DND-41 (cell line): ENCODE results near the gene ST7.

Experiments used
- ATAC-seq: fragments of 200-7000 bp; cut with Tn5 transposase; 3 replicates; pipeline ENCODE4 v1.9.1; 2021; ENCODE audit warnings: low read depth; ENCODE audit not compliant: insufficient read depth
- DNase-seq: peaks from one replicate; pipeline ENCODE4 v3.0.0-alpha.2; 2020
- H2AFZ ChIP-seq: 2 replicates; pipeline ENCODE4 v1.6.0; 2012; ENCODE audit warnings: low read depth, low read length
- H3K27ac ChIP-seq: 2 replicates; pipeline ENCODE4 v1.5.1; 2012; ENCODE audit warnings: low read length, inconsistent platforms
- H3K27me3 ChIP-seq: fragments of 200-600 bp; sonication (generic); 2 replicates; pipeline ENCODE4 v1.6.0; 2012; ENCODE audit warnings: low read length, mild to moderate bottlenecking, inconsistent platforms; ENCODE audit not compliant: insufficient read depth, poor library complexity
- H3K36me3 ChIP-seq: 2 replicates; pipeline ENCODE4 v1.5.1; 2012; ENCODE audit warnings: low read length, inconsistent platforms; ENCODE audit not compliant: insufficient read depth
- H3K4me1 ChIP-seq: 2 replicates; pipeline ENCODE4 v1.5.1; 2012; ENCODE audit warnings: mild to moderate bottlenecking, low read length; ENCODE audit not compliant: insufficient read depth
- H3K4me2 ChIP-seq: 2 replicates; pipeline ENCODE4 v1.6.0; 2012; ENCODE audit warnings: mild to moderate bottlenecking, moderate library complexity, low read length, inconsistent platforms; ENCODE audit not compliant: insufficient read depth
- H3K4me3 ChIP-seq, 2 experiments: fragments of 200-600 bp in 1 of 2; shearing (Covaris generic) in 1 of 2; 2 replicates each; pipeline ENCODE4 v1.5.1; 2012 to 2016; ENCODE audit warnings: inconsistent platforms in 2 of 2, low read length in 2 of 2, mild to moderate bottlenecking in 2 of 2, low read depth in 1 of 2, moderate library complexity in 1 of 2
- H3K79me2 ChIP-seq: 2 replicates; pipeline ENCODE4 v1.6.0; 2012; ENCODE audit warnings: low read length, inconsistent platforms; ENCODE audit not compliant: insufficient read depth
- H3K9ac ChIP-seq: 2 replicates; pipeline ENCODE4 v1.6.0; 2012; ENCODE audit warnings: low read depth, mild to moderate bottlenecking, inconsistent platforms, low read length, moderate library complexity
- H3K9me3 ChIP-seq: 2 replicates; pipeline ENCODE4 v1.5.1; 2012; ENCODE audit warnings: low read length, moderate library complexity, mild to moderate bottlenecking, inconsistent platforms; ENCODE audit not compliant: insufficient read depth, severe bottlenecking
- H4K20me1 ChIP-seq: 2 replicates; pipeline ENCODE4 v1.6.0; 2012; ENCODE audit warnings: low read length; ENCODE audit not compliant: insufficient read depth
- EZH2 ChIP-seq: IDR thresholded peaks from 3 replicates; pipeline ENCODE4 v1.6.1; 2012; ENCODE audit warnings: borderline replicate concordance, low read depth, mild to moderate bottlenecking, moderate library complexity, low read length, inconsistent platforms; ENCODE audit not compliant: severe bottlenecking
- TF ChIP-seq, protein P1 (sequence below): IDR thresholded peaks from 2 replicates; pipeline ENCODE4 v1.5.1; 2012; ENCODE audit warnings: borderline replicate concordance, low read length, moderate library complexity, mild to moderate bottlenecking; ENCODE audit not compliant: poor library complexity, severe bottlenecking; ENCODE audit errors: extremely low read depth

ST7 gene

DNA sequence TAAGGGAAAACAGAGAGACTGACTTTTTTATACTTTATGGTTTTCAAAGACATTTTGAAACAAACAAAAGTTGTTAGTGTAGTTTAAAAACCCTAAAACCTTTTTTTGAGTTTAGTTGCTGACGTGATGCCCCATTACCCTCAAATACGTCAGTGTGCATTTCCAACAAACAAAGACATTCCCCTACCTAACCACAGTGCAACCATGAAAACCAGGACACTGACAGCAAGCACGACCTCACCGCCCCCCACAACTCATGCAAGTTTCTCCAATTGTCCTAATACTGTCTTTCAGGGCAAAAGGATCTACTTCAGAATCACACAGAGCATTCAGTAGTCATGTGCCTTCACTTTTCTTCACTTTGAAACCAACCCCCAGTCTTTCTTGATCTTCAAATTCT is 294.5 kb downstream of the ST7 start:
- Histone ChIP-seq H3K36me3 (no peaks in the 10 kb centered on the region), H4K20me1 (no peaks in the 10 kb centered on the region), H3K9ac (no peak overlapping the region), H3K27me3 (peaks cover 7% of the 10 kb centered on the region), H3K27ac (no peak overlapping the region), H3K4me2 (no peak overlapping the region), H2AFZ (no peak overlapping the region), H3K4me1 (no peaks in the 10 kb centered on the region), H3K79me2 (no peaks in the 10 kb centered on the region), H3K4me3 (no peak overlapping the region), H3K9me3 (no peaks in the 10 kb centered on the region)
- no peak for TF ChIP-seq EZH2
- TF ChIP-seq, protein P1, sequence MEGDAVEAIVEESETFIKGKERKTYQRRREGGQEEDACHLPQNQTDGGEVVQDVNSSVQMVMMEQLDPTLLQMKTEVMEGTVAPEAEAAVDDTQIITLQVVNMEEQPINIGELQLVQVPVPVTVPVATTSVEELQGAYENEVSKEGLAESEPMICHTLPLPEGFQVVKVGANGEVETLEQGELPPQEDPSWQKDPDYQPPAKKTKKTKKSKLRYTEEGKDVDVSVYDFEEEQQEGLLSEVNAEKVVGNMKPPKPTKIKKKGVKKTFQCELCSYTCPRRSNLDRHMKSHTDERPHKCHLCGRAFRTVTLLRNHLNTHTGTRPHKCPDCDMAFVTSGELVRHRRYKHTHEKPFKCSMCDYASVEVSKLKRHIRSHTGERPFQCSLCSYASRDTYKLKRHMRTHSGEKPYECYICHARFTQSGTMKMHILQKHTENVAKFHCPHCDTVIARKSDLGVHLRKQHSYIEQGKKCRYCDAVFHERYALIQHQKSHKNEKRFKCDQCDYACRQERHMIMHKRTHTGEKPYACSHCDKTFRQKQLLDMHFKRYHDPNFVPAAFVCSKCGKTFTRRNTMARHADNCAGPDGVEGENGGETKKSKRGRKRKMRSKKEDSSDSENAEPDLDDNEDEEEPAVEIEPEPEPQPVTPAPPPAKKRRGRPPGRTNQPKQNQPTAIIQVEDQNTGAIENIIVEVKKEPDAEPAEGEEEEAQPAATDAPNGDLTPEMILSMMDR: no peak
- DNase-seq (no peak), ATAC-seq (no peak)

DNA sequence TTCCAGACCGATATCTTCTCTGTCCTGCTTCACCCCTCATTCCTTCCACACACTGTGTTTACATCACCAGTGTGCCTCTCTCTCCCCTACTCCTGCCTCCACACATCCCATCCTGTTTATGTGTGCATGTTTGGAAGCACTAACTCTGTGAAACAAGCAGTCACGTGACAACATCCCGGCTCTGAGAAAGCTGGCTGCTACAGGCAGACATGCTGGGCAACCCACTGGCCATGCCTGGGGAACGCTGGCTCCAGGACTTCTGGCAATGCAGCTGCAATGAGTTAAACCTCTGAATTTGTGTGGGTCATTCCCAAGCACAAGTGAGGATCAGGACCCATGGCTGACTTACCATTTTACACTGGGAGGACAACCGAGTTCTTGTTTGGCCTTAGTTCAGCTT is 295.5 kb downstream of the ST7 start:
- Histone ChIP-seq H4K20me1 (no peaks in the 10 kb centered on the region), H2AFZ (no peak overlapping the region), H3K9me3 (no peaks in the 10 kb centered on the region), H3K79me2 (no peaks in the 10 kb centered on the region), H3K4me3 (no peak overlapping the region), H3K4me1 (no peaks in the 10 kb centered on the region), H3K9ac (no peak overlapping the region), H3K27ac (no peak overlapping the region), H3K4me2 (no peak overlapping the region), H3K36me3 (no peaks in the 10 kb centered on the region), H3K27me3 (peaks cover 7% of the 10 kb centered on the region)
- TF ChIP-seq, protein P1: no peak
- DNase-seq (no peak), ATAC-seq (no peak; the same call in 2 of the 3 replicates)

DNA sequence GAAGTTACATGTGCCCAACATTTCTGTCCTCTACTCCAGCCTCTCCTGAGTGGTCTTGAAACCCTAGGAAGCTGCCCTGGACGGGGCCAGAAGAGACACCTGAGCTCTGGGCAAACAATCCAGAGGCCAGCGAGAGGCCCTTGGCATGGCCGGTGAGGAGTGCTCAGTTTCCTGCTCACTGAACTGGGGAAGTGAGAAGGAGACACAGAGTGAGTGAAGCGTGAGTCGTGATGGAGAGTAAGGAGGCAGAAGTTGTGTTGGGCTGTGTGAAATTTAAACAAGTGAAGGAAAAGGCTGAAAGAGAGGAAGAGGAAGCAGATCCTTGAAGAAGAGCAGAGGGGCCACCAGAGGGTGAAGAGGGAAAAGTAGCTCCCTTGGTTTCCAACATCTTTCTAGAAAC is 296.4 kb downstream of the ST7 start:
- Histone ChIP-seq H3K9me3 (no peaks in the 10 kb centered on the region), H3K79me2 (no peaks in the 10 kb centered on the region), H3K36me3 (no peaks in the 10 kb centered on the region), H3K4me2 (no peak overlapping the region), H2AFZ (no peak overlapping the region), H3K4me3 (no peak overlapping the region), H3K27me3 (peaks cover 7% of the 10 kb centered on the region), H3K9ac (no peak overlapping the region), H3K27ac (no peak overlapping the region), H3K4me1 (no peaks in the 10 kb centered on the region), H4K20me1 (no peaks in the 10 kb centered on the region)
- no peak for TF ChIP-seq EZH2
- TF ChIP-seq, protein P1: no peak
- DNase-seq (no peak), ATAC-seq (no peak)

DNA sequence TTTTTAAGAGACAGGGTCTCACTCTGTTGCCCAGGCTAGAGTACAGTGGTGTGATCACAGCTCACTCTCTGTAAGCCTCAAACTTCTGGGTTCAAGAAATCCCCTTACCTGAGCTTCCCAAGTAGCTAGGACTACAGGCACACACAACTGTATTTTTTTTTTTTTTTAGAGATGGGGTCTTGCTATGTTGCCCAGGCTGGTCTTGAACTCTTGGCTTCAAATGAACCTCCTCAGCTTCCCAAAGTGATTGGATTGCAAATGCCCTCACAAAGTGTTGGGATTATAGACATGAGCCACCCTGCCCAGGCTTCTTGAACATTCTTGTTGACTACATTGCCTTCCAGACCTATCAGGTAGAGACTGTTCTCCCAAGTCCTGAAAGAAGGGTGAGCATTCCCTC is 296.9 kb downstream of the ST7 start:
- H3K4me3 ChIP-seq: no peak overlapping the region

More for the DNA sequence above, 296.9 kb downstream of the ST7 start:
- Histone ChIP-seq H3K9me3 (no peaks in the 10 kb centered on the region), H3K36me3 (no peaks in the 10 kb centered on the region), H3K4me2 (no peak overlapping the region), H3K27me3 (peaks cover 7% of the 10 kb centered on the region), H3K27ac (no peak overlapping the region), H2AFZ (no peak overlapping the region), H4K20me1 (no peaks in the 10 kb centered on the region), H3K9ac (no peak overlapping the region), H3K79me2 (no peaks in the 10 kb centered on the region), H3K4me1 (no peaks in the 10 kb centered on the region)
- DNase-seq (no peak), ATAC-seq (no peak)
- no peak for TF ChIP-seq EZH2
- TF ChIP-seq, protein P1: no peak
